Iris pigment epithelial cell (primary cell): Measurements from ENCODE around the gene OR51E2.

Experiments used
- DNase-seq: peaks from one replicate; pipeline ENCODE4 v3.0.0-alpha.2; 2011; ENCODE audit warnings: low read depth

OR51E2 gene

GRCh38 chr11:4662876-4663275 lies 34.8 kb downstream of the OR51E2 start:
- no peak for DNase-seq

- peak; percentile 23 for DNase-seq
Observed at GRCh38 chr11:4658629-4659445, 38.8 kb downstream of the OR51E2 start.

GRCh38 chr11:4654635-4655369 lies 42.9 kb downstream of the OR51E2 start:
- no peak for DNase-seq

GRCh38 chr11:4647766-4648165 lies 49.9 kb downstream of the OR51E2 start:
- no peak for DNase-seq

GRCh38 chr11:4645974-4646373 lies 51.7 kb downstream of the OR51E2 start:
- no peak for DNase-seq

GRCh38 chr11:4644233-4644632 lies 53.4 kb downstream of the OR51E2 start:
- DNase-seq: no peak

GRCh38 chr11:4643682-4644081 lies 54.0 kb downstream of the OR51E2 start, which contains the start of gene OR51E1:
TSS of gene OR51E1 (plus strand) at chr11:4643982. CDS start at chr11:4652527, 8,545 bp downstream.
- no peak for DNase-seq

- DNase-seq: no peak
Observed at GRCh38 chr11:4643076-4643475, 54.6 kb downstream of the OR51E2 start.

- no peak for DNase-seq
Observed at GRCh38 chr11:4642043-4642442, 55.6 kb downstream of the OR51E2 start.

- no peak for DNase-seq
Observed at GRCh38 chr11:4641501-4641900, 56.2 kb downstream of the OR51E2 start.

GRCh38 chr11:4639931-4640330 lies 57.7 kb downstream of the OR51E2 start:
- DNase-seq: no peak

- no peak for DNase-seq
Observed at GRCh38 chr11:4637662-4638047, 60.0 kb downstream of the OR51E2 start.

- DNase-seq: peak; percentile 63
Observed at GRCh38 chr11:4636962-4637661, 60.5 kb downstream of the OR51E2 start, which contains the start of gene OR51D1. TSS of gene OR51D1 (plus strand) at chr11:4637477. CDS start at chr11:4639791, 2,314 bp downstream.

- no peak for DNase-seq
Observed at GRCh38 chr11:4636136-4636535, 61.5 kb downstream of the OR51E2 start.
